Immature natural killer cell (primary cell): ENCODE data around the gene SREK1. TPM values are rescaled to one million over a fixed set of nuclear protein-coding genes. Genes with fewer than 3 reads are reported as not detected.
"Not testable (repeated sequence)": the region's sequence is repeated elsewhere in the genome, so short reads cannot be mapped to it uniquely, and the experiment has no call there.

ENCODE experiments used
- DNase-seq, 3 donors: peaks; one replicate each; pipeline ENCODE4 v3.0.0; 2022; ENCODE audit warnings: mixed read lengths in 1 of 3
- H3K27ac Mint-ChIP-seq, 6 donors: one replicate each; pipeline ENCODE4 v1.8.0; 2020; ENCODE audit warnings: mixed read lengths in 6 of 6, mild to moderate bottlenecking in 5 of 6, inconsistent platforms in 4 of 6, moderate library complexity in 3 of 6
- H3K27me3 Mint-ChIP-seq, 3 donors: one replicate each; pipeline ENCODE4 v1.8.0; 2020 to 2021; ENCODE audit warnings: low read depth in 3 of 3, mild to moderate bottlenecking in 3 of 3, mixed read lengths in 3 of 3, moderate library complexity in 3 of 3, inconsistent platforms in 1 of 3
- H3K36me3 Mint-ChIP-seq, 3 donors: one replicate each; pipeline ENCODE4 v1.8.0; 2020; ENCODE audit warnings: mixed read lengths in 3 of 3, inconsistent platforms in 2 of 3, mild to moderate bottlenecking in 2 of 3
- H3K4me1 Mint-ChIP-seq, 2 donors: one replicate each; pipeline ENCODE4 v1.8.0; 2020; ENCODE audit warnings: inconsistent platforms in 2 of 2, mild to moderate bottlenecking in 2 of 2, mixed read lengths in 2 of 2, moderate library complexity in 1 of 2
- H3K4me3 Mint-ChIP-seq, 5 donors: one replicate each; pipeline ENCODE4 v1.8.0; 2020; ENCODE audit warnings: mild to moderate bottlenecking in 5 of 5, mixed read lengths in 5 of 5, inconsistent platforms in 3 of 5, moderate library complexity in 3 of 5
- H3K9me3 Mint-ChIP-seq, 6 donors: one replicate each; pipeline ENCODE4 v1.8.0; 2020; ENCODE audit warnings: mild to moderate bottlenecking in 6 of 6, mixed read lengths in 6 of 6, inconsistent platforms in 4 of 6, moderate library complexity in 3 of 6
- polyA plus RNA-seq, 3 donors: library from polyadenylated mRNA; unstranded; fragments of 300-500 nt; fragmentation: Illumina TruSeq; gene quantifications; one replicate each; pipeline ENCODE4 v1.2.3, GENCODE V29; 2021

The SREK1 gene
- polyA plus RNA-seq = 10 to 100 TPM; 13.1 to 27.4 (median 15.3) TPM

- peak; percentile 88 to 90 (median 90) for DNase-seq
Observed at GRCh38 chr5:66144074-66144833, at the start of gene SREK1. TSS of gene SREK1 (plus strand) at chr5:66144300. CDS start at chr5:66144377, 77 bp downstream.

GRCh38 chr5:66100851-66101250, 43.2 kb upstream of the SREK1 start:
- no peak overlapping the region for H3K4me3 Mint-ChIP-seq
- peaks cover 9 to 24% (median 20%) of the 10 kb centered on the region in 3 donors for H3K36me3 Mint-ChIP-seq
- H3K9me3 Mint-ChIP-seq = peaks cover 35 to 66% (median 52%) of the 10 kb centered on the region in 6 donors
- H3K27ac Mint-ChIP-seq = no peak overlapping the region
- no peaks in the 10 kb centered on the region for H3K4me1 Mint-ChIP-seq
- H3K27me3 Mint-ChIP-seq = peaks cover 6 to 13% (median 12%) of the 10 kb centered on the region in 3 donors
- DNase-seq = no peak

More at GRCh38 chr5:66144074-66144833, at the start of gene SREK1:
- H3K4me3 Mint-ChIP-seq = peak within 1 kb of the TSS; percentile 98 to 100 (median 99)
- H3K36me3 Mint-ChIP-seq = peaks cover 0 to 5% (median 0%) of the 10 kb centered on the region in 3 donors
- peaks cover 9 to 15% (median 15%) of the 10 kb centered on the region in 3 donors for H3K27me3 Mint-ChIP-seq
- H3K27ac Mint-ChIP-seq = peak within 1 kb of the TSS; percentile 99 to 100 (median 100)
- H3K9me3 Mint-ChIP-seq = no peaks in the 10 kb centered on the region
- H3K4me1 Mint-ChIP-seq = peaks cover 30 to 51% of the 10 kb centered on the region in 2 donors

GRCh38 chr5:66113160-66113559, 30.9 kb upstream of the SREK1 start:
- Mint-ChIP-seq H3K9me3 (peaks cover 17 to 66% (median 39%) of the 10 kb centered on the region in 6 donors), H3K27ac (no peak overlapping the region), H3K27me3 (peaks cover 2 to 6% (median 5%) of the 10 kb centered on the region in 3 donors), H3K36me3 (peaks cover 0 to 9% (median 6%) of the 10 kb centered on the region in 3 donors), H3K4me3 (no peak overlapping the region), H3K4me1 (no peaks in the 10 kb centered on the region)
- DNase-seq = no peak

- peaks cover 0 to 6% (median 0%) of the 10 kb centered on the region in 3 donors for H3K27me3 Mint-ChIP-seq
- no peak overlapping the region for H3K27ac Mint-ChIP-seq
- H3K9me3 Mint-ChIP-seq = peaks cover 0 to 18% (median 4%) of the 10 kb centered on the region in 6 donors
- no peaks in the 10 kb centered on the region for H3K36me3 Mint-ChIP-seq
- no peak for DNase-seq
- no peaks in the 10 kb centered on the region for H3K4me1 Mint-ChIP-seq
- H3K4me3 Mint-ChIP-seq = no peak overlapping the region
Observed at GRCh38 chr5:66118304-66118703, 25.8 kb upstream of the SREK1 start.

DNA sequence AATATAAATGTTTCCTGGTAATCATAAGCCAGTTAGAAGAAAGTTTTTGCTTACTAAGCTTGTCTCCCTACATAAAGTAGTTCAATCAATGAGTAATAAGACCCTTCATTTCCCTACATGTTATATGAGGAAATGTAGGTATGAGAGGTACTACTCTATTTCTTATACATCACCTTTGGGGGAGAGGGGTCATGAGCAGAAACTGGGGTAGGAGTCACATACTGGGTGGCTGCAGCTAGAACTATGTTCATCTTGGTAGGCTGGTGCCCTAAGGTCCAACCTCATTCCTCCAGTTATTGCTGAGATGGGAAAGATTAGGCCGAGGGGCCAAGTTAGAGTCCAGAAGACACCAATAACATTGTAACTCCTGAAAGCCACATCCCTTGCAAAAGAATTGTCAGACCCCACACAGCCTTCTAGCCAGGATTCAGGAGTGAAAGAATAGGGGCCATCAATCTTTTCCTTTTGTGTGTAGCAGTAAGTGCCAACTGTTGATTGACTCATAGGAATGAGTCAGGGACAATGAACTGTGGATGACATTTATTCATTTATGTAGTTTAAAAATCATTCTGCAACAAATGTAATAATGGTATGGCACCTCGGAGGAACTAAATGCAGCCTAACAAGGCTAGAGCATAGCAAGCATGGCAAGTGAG, 21.6 kb upstream of the SREK1 start:
- Mint-ChIP-seq H3K9me3 (no peaks in the 10 kb centered on the region), H3K4me1 (no peaks in the 10 kb centered on the region), H3K27me3 (no peaks in the 10 kb centered on the region), H3K36me3 (no peaks in the 10 kb centered on the region), H3K4me3 (no peak overlapping the region), H3K27ac (no peak overlapping the region)
- DNase-seq = no peak

- DNase-seq = no peak
- H3K27ac Mint-ChIP-seq = no peak overlapping the region
- H3K4me1 Mint-ChIP-seq = no peaks in the 10 kb centered on the region
- H3K9me3 Mint-ChIP-seq = no peaks in the 10 kb centered on the region
- peaks cover 0 to 3% (median 0%) of the 10 kb centered on the region in 3 donors for H3K36me3 Mint-ChIP-seq
- peaks cover 0 to 4% (median 3%) of the 10 kb centered on the region in 3 donors for H3K27me3 Mint-ChIP-seq
- no peak overlapping the region for H3K4me3 Mint-ChIP-seq
Observed at GRCh38 chr5:66129144-66129543, 15.0 kb upstream of the SREK1 start.

DNA sequence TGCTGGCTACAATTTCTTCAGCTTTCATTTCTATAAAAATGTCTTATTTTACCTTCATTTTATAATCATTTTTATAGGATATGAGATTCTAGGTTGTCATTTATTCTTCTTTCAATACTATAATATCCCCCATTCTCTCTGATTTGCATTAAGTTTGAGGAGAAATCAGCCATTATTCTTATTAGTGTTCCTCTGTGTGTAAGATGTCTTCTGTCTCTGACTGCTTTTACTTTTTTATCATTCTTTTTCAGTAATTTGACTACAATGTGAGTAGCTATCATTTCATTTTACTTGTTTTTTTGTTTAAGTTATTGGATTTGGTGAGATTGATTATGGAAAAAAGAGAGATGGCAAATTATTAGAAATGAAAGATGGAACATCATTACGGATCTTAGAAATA, 13.6 kb upstream of the SREK1 start:
- Mint-ChIP-seq H3K9me3 (peaks cover 0 to 1% (median 0%) of the 10 kb centered on the region in 6 donors), H3K4me3 (no peak overlapping the region), H3K36me3 (peaks cover 0 to 3% (median 0%) of the 10 kb centered on the region in 3 donors), H3K27ac (no peak overlapping the region), H3K27me3 (peaks cover 0 to 4% (median 3%) of the 10 kb centered on the region in 3 donors), H3K4me1 (no peaks in the 10 kb centered on the region)
- no peak for DNase-seq

- Mint-ChIP-seq H3K36me3 (peaks cover 0 to 1% (median 0%) of the 10 kb centered on the region in 3 donors), H3K27ac (no peak overlapping the region), H3K9me3 (peaks cover 0 to 1% (median 0%) of the 10 kb centered on the region in 6 donors), H3K4me3 (no peak overlapping the region), H3K27me3 (peaks cover 0 to 4% (median 3%) of the 10 kb centered on the region in 3 donors), H3K4me1 (no peaks in the 10 kb centered on the region)
- DNase-seq = no peak
Observed at GRCh38 chr5:66134407-66134861, 9.7 kb upstream of the SREK1 start.

GRCh38 chr5:66136053-66136452, 8.0 kb upstream of the SREK1 start:
- Mint-ChIP-seq H3K4me3 (no peak overlapping the region), H3K27me3 (peaks cover 0 to 4% (median 1%) of the 10 kb centered on the region in 3 donors), H3K4me1 (no peaks in the 10 kb centered on the region), H3K36me3 (no peaks in the 10 kb centered on the region), H3K9me3 (peaks cover 0 to 1% (median 0%) of the 10 kb centered on the region in 6 donors), H3K27ac (no peak overlapping the region)
- DNase-seq = no peak

GRCh38 chr5:66136944-66137343, 7.2 kb upstream of the SREK1 start:
- H3K4me1 Mint-ChIP-seq, DNase-seq, H3K36me3 Mint-ChIP-seq, H3K27ac Mint-ChIP-seq, H3K27me3 Mint-ChIP-seq, H3K9me3 Mint-ChIP-seq, H3K4me3 Mint-ChIP-seq: not testable (repeated sequence)

- Mint-ChIP-seq H3K27ac (no peak overlapping the region), H3K9me3 (peaks cover 0 to 1% (median 0%) of the 10 kb centered on the region in 6 donors), H3K4me1 (peaks cover 4 to 7% of the 10 kb centered on the region in 2 donors), H3K27me3 (peaks cover 1 to 2% (median 2%) of the 10 kb centered on the region in 3 donors), H3K4me3 (no peak overlapping the region), H3K36me3 (no peaks in the 10 kb centered on the region)
- DNase-seq = no peak
Observed at GRCh38 chr5:66138637-66139317, 5.3 kb upstream of the SREK1 start.

GRCh38 chr5:66139318-66139712, 4.8 kb upstream of the SREK1 start:
- Mint-ChIP-seq H3K27ac (no peak overlapping the region), H3K9me3 (peaks cover 0 to 1% (median 0%) of the 10 kb centered on the region in 6 donors), H3K4me3 (no peak overlapping the region), H3K36me3 (peaks cover 0 to 3% (median 0%) of the 10 kb centered on the region in 3 donors), H3K27me3 (peaks cover 5 to 7% (median 7%) of the 10 kb centered on the region in 3 donors), H3K4me1 (peaks cover 6 to 13% of the 10 kb centered on the region in 2 donors)
- no peak for DNase-seq

- DNase-seq = no peak
- Mint-ChIP-seq H3K36me3 (peaks cover 0 to 5% (median 0%) of the 10 kb centered on the region in 3 donors), H3K27me3 (peaks cover 10 to 15% (median 15%) of the 10 kb centered on the region in 3 donors)
Observed at GRCh38 chr5:66142417-66142816, 1.7 kb upstream of the SREK1 start.

More at GRCh38 chr5:66142417-66142816, 1.7 kb upstream of the SREK1 start:
- H3K4me3 Mint-ChIP-seq = peak overlapping the region in 1 of 5 donors; percentile 33
- H3K9me3 Mint-ChIP-seq = no peaks in the 10 kb centered on the region
- peak overlapping the region in 1 of 6 donors; percentile 14 for H3K27ac Mint-ChIP-seq
- peaks cover 25 to 43% of the 10 kb centered on the region in 2 donors for H3K4me1 Mint-ChIP-seq
